Kidney epithelial cell (primary cell): ENCODE results near the gene FAM199X. TPM values are rescaled to one million over a fixed set of nuclear protein-coding genes. Genes with fewer than 3 reads are reported as not detected.
A peak's percentile ranks its signal among the peaks of the same experiment; 100 is the strongest.
"Not testable (repeated sequence)": the region's sequence is repeated elsewhere in the genome, so short reads cannot be mapped to it uniquely, and the experiment has no call there.

Experiments used
- DNase-seq: peaks from one replicate; pipeline ENCODE4 v3.0.0-alpha.2; 2010; ENCODE audit warnings: low read depth
- H3K27me3 ChIP-seq: 2 replicates; pipeline ENCODE4 v1.6.0; 2011; ENCODE audit warnings: low read length; ENCODE audit not compliant: control insufficient read depth, insufficient read depth
- H3K36me3 ChIP-seq: 2 replicates; pipeline ENCODE4 v1.5.1; 2011; ENCODE audit warnings: low read length; ENCODE audit not compliant: control insufficient read depth, insufficient read depth
- H3K4me3 ChIP-seq: 2 replicates; pipeline ENCODE4 v1.5.1; 2011; ENCODE audit warnings: low read depth, mild to moderate bottlenecking, control low read depth, low read length
- total RNA-seq: library from RNA; depleted of rRNA; stranded (reverse); fragments of >200 nt; gene quantifications from 2 replicates; pipeline ENCODE4 v1.2.3, GENCODE V29; 2015
- TF ChIP-seq, protein P1 (sequence below): IDR thresholded peaks from 2 replicates; pipeline ENCODE4 v1.5.1; 2011; ENCODE audit warnings: mild to moderate bottlenecking, moderate library complexity, low read length, control low read depth, inconsistent platforms; ENCODE audit not compliant: insufficient read depth, poor library complexity, severe bottlenecking

The FAM199X gene
- total RNA-seq, 1 donor from 2014 or later, result 25.1 TPM

DNA sequence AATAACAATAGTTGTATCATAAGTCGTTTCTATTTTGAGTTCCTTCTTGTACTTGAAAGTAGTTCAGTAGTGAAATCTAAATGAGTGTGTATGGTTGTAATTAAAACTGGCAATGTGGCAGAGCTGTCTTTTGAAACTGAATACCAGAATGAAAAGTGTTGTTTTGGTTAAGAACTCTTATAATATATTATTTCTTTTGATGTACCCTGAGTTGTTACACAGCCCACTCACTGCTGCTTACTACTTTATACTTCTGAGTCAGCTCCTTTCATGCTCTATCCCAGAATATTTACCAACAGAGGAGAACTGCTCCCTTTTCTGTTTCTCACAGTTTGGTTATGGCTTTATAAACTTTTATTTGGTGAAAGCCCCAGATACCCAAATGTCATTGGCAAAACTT is 28.8 kb downstream of the FAM199X start:
- H3K36me3 ChIP-seq, result no peaks in the 10 kb centered on the region
- TF ChIP-seq, protein P1, sequence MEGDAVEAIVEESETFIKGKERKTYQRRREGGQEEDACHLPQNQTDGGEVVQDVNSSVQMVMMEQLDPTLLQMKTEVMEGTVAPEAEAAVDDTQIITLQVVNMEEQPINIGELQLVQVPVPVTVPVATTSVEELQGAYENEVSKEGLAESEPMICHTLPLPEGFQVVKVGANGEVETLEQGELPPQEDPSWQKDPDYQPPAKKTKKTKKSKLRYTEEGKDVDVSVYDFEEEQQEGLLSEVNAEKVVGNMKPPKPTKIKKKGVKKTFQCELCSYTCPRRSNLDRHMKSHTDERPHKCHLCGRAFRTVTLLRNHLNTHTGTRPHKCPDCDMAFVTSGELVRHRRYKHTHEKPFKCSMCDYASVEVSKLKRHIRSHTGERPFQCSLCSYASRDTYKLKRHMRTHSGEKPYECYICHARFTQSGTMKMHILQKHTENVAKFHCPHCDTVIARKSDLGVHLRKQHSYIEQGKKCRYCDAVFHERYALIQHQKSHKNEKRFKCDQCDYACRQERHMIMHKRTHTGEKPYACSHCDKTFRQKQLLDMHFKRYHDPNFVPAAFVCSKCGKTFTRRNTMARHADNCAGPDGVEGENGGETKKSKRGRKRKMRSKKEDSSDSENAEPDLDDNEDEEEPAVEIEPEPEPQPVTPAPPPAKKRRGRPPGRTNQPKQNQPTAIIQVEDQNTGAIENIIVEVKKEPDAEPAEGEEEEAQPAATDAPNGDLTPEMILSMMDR, result no peak
- H3K27me3 ChIP-seq, result no peaks in the 10 kb centered on the region
- DNase-seq, result no peak
- H3K4me3 ChIP-seq, result no peak overlapping the region

DNA sequence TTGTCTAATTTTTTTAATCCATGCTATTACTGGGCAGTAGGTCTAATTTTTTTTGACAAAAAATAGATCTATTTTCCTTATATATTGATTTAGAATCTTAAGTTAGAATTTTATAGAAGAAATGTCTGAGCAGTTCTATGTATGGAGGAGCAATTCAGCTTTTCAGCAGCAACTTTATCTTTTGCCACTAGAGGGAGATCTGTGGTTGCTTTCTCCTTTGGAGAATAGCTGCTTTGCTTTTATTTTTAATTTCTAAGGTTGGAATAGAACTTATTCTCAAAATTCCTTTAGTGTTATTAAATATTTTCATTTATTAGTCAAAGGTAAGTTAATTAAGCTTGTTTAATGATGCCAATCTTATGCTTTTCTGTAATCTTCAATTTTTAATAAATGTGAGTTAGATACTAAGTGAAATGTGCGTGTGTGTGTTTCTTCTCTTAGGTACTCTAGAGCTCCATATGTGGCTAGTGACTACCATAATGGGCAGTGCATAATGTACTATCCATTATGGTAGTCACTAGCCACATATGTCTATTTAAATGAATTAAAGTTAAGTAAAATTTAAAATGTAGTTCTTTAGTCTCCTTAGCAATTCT is 29.3 kb downstream of the FAM199X start:
- TF ChIP-seq, protein P1, result peak; percentile 86
- no peak overlapping the region for H3K4me3 ChIP-seq
- no peak for DNase-seq
- no peaks in the 10 kb centered on the region for H3K27me3 ChIP-seq
- no peaks in the 10 kb centered on the region for H3K36me3 ChIP-seq

DNA sequence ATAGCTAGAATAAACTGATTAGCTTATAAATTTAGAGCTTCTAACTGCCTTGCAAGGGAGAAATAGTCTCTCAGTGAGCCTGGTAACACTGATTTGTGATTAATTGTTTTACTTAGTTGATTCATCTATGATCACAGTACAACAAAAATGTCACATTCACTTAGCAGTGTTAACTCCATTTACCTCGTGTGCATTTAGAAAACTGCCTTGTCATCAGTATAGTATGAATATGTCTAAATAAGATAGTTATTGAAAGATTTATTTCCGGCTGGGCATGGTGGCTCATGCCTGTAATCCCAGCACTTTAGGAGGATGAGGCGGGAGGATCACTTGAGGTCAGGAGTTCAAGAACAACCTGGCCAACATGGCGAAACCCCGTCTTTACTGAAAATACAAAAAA is 39.3 kb downstream of the FAM199X start:
- H3K36me3 ChIP-seq, result no peaks in the 10 kb centered on the region
- TF ChIP-seq, protein P1, result no peak
- no peak for DNase-seq
- H3K27me3 ChIP-seq, result no peaks in the 10 kb centered on the region
- H3K4me3 ChIP-seq, result no peak overlapping the region

DNA sequence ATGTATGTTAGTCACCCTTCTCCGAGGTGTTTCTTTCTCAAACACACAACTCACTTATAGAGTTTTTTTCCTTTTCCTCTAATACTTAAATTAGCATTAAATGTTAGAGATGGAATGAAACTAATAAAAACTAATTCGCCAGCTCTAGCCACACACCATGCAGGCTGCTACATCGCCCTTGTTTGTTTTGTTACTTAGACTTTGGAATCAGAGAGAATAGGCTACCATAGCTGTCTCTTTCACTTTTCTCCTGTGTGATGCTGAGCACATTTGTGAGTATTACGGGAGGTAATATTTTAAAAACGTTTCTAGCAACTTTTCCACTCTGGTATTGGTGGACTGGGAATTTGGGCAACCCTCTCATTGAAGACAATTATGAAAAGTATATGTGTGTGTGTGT is 44.9 kb downstream of the FAM199X start:
- DNase-seq, result no peak
- Histone ChIP-seq H3K36me3 (no peaks in the 10 kb centered on the region), H3K4me3 (no peak overlapping the region), H3K27me3 (no peaks in the 10 kb centered on the region)
- TF ChIP-seq, protein P1, result no peak

DNA sequence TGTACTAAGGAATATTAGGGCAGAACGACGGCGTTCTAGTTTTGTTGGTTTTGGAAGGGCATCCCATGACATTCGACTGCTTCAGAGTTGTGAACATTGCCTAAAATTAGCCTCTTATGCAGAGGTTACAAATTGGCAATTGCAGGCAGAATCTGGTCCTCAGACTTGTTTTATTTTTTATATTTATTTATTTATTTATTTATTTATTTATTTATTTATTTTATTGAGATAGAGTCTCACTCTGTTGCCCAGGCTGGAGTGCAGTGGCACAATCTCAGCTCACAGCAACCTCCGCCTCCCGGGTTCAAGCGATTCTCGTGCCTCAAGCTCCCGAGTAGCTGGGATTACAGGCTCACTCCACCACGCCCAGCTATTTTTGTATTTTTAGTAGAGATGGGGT is 63.8 kb downstream of the FAM199X start:
- H3K4me3 ChIP-seq, DNase-seq, H3K36me3 ChIP-seq, H3K27me3 ChIP-seq: not testable (repeated sequence)

Other genes starting within 250 kb of the FAM199X start
- gene TMSB15B, start 203.8 kb upstream of the FAM199X start, total RNA-seq, result 9.2 and 16.2 TPM in 2 replicates
- not detected in 2 replicates for gene H2BW1, start 152.7 kb upstream of the FAM199X start, total RNA-seq
- not detected in 2 replicates for gene H2BW2, start 126.5 kb upstream of the FAM199X start, total RNA-seq
- gene TMSB15C, start 90.2 kb upstream of the FAM199X start, total RNA-seq, result 8.8 and 9.1 TPM in 2 replicates
- 1.4 and 1.5 TPM in 2 replicates for gene ZCCHC18, start 53.9 kb upstream of the FAM199X start, total RNA-seq
- 3.4 and 7.7 TPM in 2 replicates for gene SLC25A53, start 9.4 kb upstream of the FAM199X start, total RNA-seq
- gene ESX1, start 88.5 kb downstream of the FAM199X start, total RNA-seq, result not detected in 2 replicates